Measurements from ENCODE around the gene SLC39A5. TPM values are rescaled to one million over a fixed set of nuclear protein-coding genes. Genes with fewer than 3 reads are reported as not detected.
A peak's percentile ranks its signal among the peaks of the same experiment; 100 is the strongest.
"Not testable (repeated sequence)": the region's sequence is repeated elsewhere in the genome, so short reads cannot be mapped to it uniquely, and the experiment has no call there.

SLC39A5 gene
- total RNA-seq, 4 donors from 2014 or later, result not detected

- intact Hi-C loops (cut with DNase I; ENCODE audit: low total_unique reads), result loop anchor here (5.0 kb wide), 2 partner anchors 63 to 277 kb away; partner anchors contain the start of genes ESYT1 and SPRYD4
- TF ChIP-seq CTCF (IDR thresholded peaks at IDR 0.05), result no peak
- no peak for TF ChIP-seq POLR2A (IDR thresholded peaks at IDR 0.05)
- peak; percentile 81 to 96 for DNase-seq (ENCODE audit: low spot score in 2 of 2)
- WGBS, 2 donors, result 1% methylated on average over 41 to 42 of the region's 42 CpGs
- H3K4me3 ChIP-seq (ENCODE audit: low read depth, poor library complexity, severe bottlenecking), result peak overlapping the region; percentile 85
These were observed 39.7 kb upstream of the SLC39A5 start for GRCh38 chr12:56189918-56190694.

- WGBS, 2 donors, result 24 to 28% methylated on average over 9 of the region's 9 CpGs
These were observed 39.1 kb upstream of the SLC39A5 start for GRCh38 chr12:56190695-56191155.

GRCh38 chr12:56192582-56192981 is 37.3 kb upstream of the SLC39A5 start:
- H3K4me3 ChIP-seq (ENCODE audit: low read depth, poor library complexity, severe bottlenecking), result no peak overlapping the region
- TF ChIP-seq POLR2A (IDR thresholded peaks at IDR 0.05) (no peak), CTCF (IDR thresholded peaks at IDR 0.05) (no peak)
- no peak for DNase-seq (ENCODE audit: low spot score in 2 of 2)
- intact Hi-C loops (cut with DNase I; ENCODE audit: low total_unique reads), result loop anchor here (5.0 kb wide), 1 partner anchor 275 kb away; the partner anchor contains the start of gene SPRYD4

More at GRCh38 chr12:56190695-56191155, 39.1 kb upstream of the SLC39A5 start:
- TF ChIP-seq POLR2A (IDR thresholded peaks at IDR 0.05) (no peak), CTCF (IDR thresholded peaks at IDR 0.05) (no peak)
- no peak for DNase-seq (ENCODE audit: low spot score in 2 of 2)
- H3K4me3 ChIP-seq (ENCODE audit: low read depth, poor library complexity, severe bottlenecking), result peak overlapping the region; percentile 85
- intact Hi-C loops (cut with DNase I; ENCODE audit: low total_unique reads), result loop anchor here (5.0 kb wide), 1 partner anchor 277 kb away; the partner anchor contains the start of gene SPRYD4

GRCh38 chr12:56193025-56193578 is 36.7 kb upstream of the SLC39A5 start:
- intact Hi-C loops (cut with DNase I; ENCODE audit: low total_unique reads), result loop anchor here (5.0 kb wide), 1 partner anchor 274 kb away; the partner anchor contains the start of gene SPRYD4
- no peak overlapping the region for H3K4me3 ChIP-seq (ENCODE audit: low read depth, poor library complexity, severe bottlenecking)
- TF ChIP-seq POLR2A (IDR thresholded peaks at IDR 0.05) (no peak), CTCF (IDR thresholded peaks at IDR 0.05) (peak in 1 of 3 donors; percentile 12)
- peak in 1 of 2 donors; percentile 81 for DNase-seq (ENCODE audit: low spot score in 2 of 2)
- 50 to 68% methylated on average over 1 of the region's 1 CpG for WGBS, 2 donors

- DNase-seq (ENCODE audit: low spot score in 2 of 2); H3K4me3 ChIP-seq (ENCODE audit: low read depth, poor library complexity, severe bottlenecking); intact Hi-C loops (cut with DNase I; ENCODE audit: low total_unique reads): not testable (repeated sequence)
- WGBS, 2 donors, result 75 to 78% methylated on average over 11 of the region's 11 CpGs
These were observed 32.9 kb upstream of the SLC39A5 start for GRCh38 chr12:56196818-56197550.

Measured in lower leg skin (tissue), 4 donors.